ENCODE results near the gene CDSN. TPM values are rescaled to one million over a fixed set of nuclear protein-coding genes. Genes with fewer than 3 reads are reported as not detected.

Gene CDSN
- total RNA-seq, 1 experiment from 2014 or later: 0.16 TPM

GRCh38 chr6:31096656-31097055 is 23.6 kb downstream of the CDSN start:
- no peak for DNase-seq (ENCODE audit: unreplicated experiment)
- ChIA-PET CTCF (interaction anchor here (0.6 to 1.0 kb wide), 3 partner anchors 10 to 22 kb away, joined by 3 to 5 read pairs (median 3); partner anchors contain the start of gene PSORS1C1), POLR2A (no interaction called here)
- Mint-ChIP-seq H3K4me1 (ENCODE audit: insufficient read depth, unreplicated experiment) (peaks cover 14% of the 10 kb centered on the region), H3K27me3 (ENCODE audit: insufficient read depth, unreplicated experiment) (no peaks in the 10 kb centered on the region), H3K27ac (ENCODE audit: low read depth, unreplicated experiment) (no peak overlapping the region), H3K4me3 (ENCODE audit: unreplicated experiment) (no peak overlapping the region), H3K9me3 (ENCODE audit: unreplicated experiment) (no peaks in the 10 kb centered on the region), H3K36me3 (ENCODE audit: insufficient read depth, unreplicated experiment) (no peaks in the 10 kb centered on the region)
- TF ChIP-seq CTCF (IDR thresholded peaks at IDR 0.05; ENCODE audit: unreplicated experiment): no peak
- intact Hi-C loops (cut with micrococcal nuclease): no loop called here
- no TSS peak for BruUV-seq (replicated peaks)

GRCh38 chr6:31096215-31096614 is 24.0 kb downstream of the CDSN start:
- Mint-ChIP-seq H3K9me3 (ENCODE audit: unreplicated experiment) (no peaks in the 10 kb centered on the region), H3K27me3 (ENCODE audit: insufficient read depth, unreplicated experiment) (no peaks in the 10 kb centered on the region), H3K27ac (ENCODE audit: low read depth, unreplicated experiment) (no peak overlapping the region), H3K4me1 (ENCODE audit: insufficient read depth, unreplicated experiment) (peaks cover 14% of the 10 kb centered on the region), H3K4me3 (ENCODE audit: unreplicated experiment) (no peak overlapping the region), H3K36me3 (ENCODE audit: insufficient read depth, unreplicated experiment) (no peaks in the 10 kb centered on the region)
- TF ChIP-seq CTCF (IDR thresholded peaks at IDR 0.05; ENCODE audit: unreplicated experiment): no peak
- intact Hi-C loops (cut with micrococcal nuclease): no loop called here
- DNase-seq (ENCODE audit: unreplicated experiment): no peak
- CTCF ChIA-PET: interaction anchor here (0.8 to 1.7 kb wide), 5 partner anchors 9 to 31 kb away, joined by 3 to 5 read pairs (median 3); partner anchors contain the start of gene PSORS1C1
- POLR2A ChIA-PET: no interaction called here
- BruUV-seq (replicated peaks): no TSS peak

- TF ChIP-seq CTCF (IDR thresholded peaks at IDR 0.05; ENCODE audit: unreplicated experiment): no peak
- no peak overlapping the region for H3K27ac Mint-ChIP-seq (ENCODE audit: low read depth, unreplicated experiment)
- H3K9me3 Mint-ChIP-seq (ENCODE audit: unreplicated experiment): no peaks in the 10 kb centered on the region
- POLR2A ChIA-PET: interaction anchor here (1.0 to 1.4 kb wide), 2 partner anchors 11 to 20 kb away, joined by 3 to 10 read pairs; partner anchors contain the start of gene PSORS1C1
- no peak overlapping the region for H3K4me3 Mint-ChIP-seq (ENCODE audit: unreplicated experiment)
- DNase-seq (ENCODE audit: unreplicated experiment): peak; percentile 64
- no peaks in the 10 kb centered on the region for H3K27me3 Mint-ChIP-seq (ENCODE audit: insufficient read depth, unreplicated experiment)
- CTCF ChIA-PET: interaction anchor here (0.6 to 4.8 kb wide), 6 partner anchors 14 to 299 kb away, joined by 3 to 29 read pairs (median 4); partner anchors contain the start of gene VARS2
- no peaks in the 10 kb centered on the region for H3K36me3 Mint-ChIP-seq (ENCODE audit: insufficient read depth, unreplicated experiment)
- no TSS peak for BruUV-seq (replicated peaks)
- peaks cover 14% of the 10 kb centered on the region for H3K4me1 Mint-ChIP-seq (ENCODE audit: insufficient read depth, unreplicated experiment)
- intact Hi-C loops (cut with micrococcal nuclease): no loop called here
Measured at GRCh38 chr6:31094389-31094881, 25.8 kb downstream of the CDSN start.

GRCh38 chr6:31092769-31093505 is 27.3 kb downstream of the CDSN start:
- no peaks in the 10 kb centered on the region for H3K36me3 Mint-ChIP-seq (ENCODE audit: insufficient read depth, unreplicated experiment)
- TF ChIP-seq CTCF (IDR thresholded peaks at IDR 0.05; ENCODE audit: unreplicated experiment): no peak
- no peaks in the 10 kb centered on the region for H3K27me3 Mint-ChIP-seq (ENCODE audit: insufficient read depth, unreplicated experiment)
- no TSS peak for BruUV-seq (replicated peaks)
- no peak overlapping the region for H3K27ac Mint-ChIP-seq (ENCODE audit: low read depth, unreplicated experiment)
- no peak for DNase-seq (ENCODE audit: unreplicated experiment)
- H3K4me1 Mint-ChIP-seq (ENCODE audit: insufficient read depth, unreplicated experiment): peaks cover 14% of the 10 kb centered on the region
- H3K4me3 Mint-ChIP-seq (ENCODE audit: unreplicated experiment): no peak overlapping the region
- intact Hi-C loops (cut with micrococcal nuclease): no loop called here
- H3K9me3 Mint-ChIP-seq (ENCODE audit: unreplicated experiment): no peaks in the 10 kb centered on the region
- CTCF ChIA-PET: interaction anchor here (0.6 to 4.8 kb wide), 11 partner anchors 10 to 560 kb away, joined by 3 to 29 read pairs (median 3); partner anchors contain the start of gene VARS2
- POLR2A ChIA-PET: interaction anchor here (0.6 to 1.4 kb wide), 4 partner anchors 16 to 348 kb away, joined by 3 to 10 read pairs (median 4); partner anchors contain the start of genes IER3 and PSORS1C1

All from MCF 10A (cell line).